ENCODE results near the gene KCNJ6.
A peak's percentile ranks its signal among the peaks of the same experiment; 100 is the strongest.
"Not testable (repeated sequence)": the region's sequence is repeated elsewhere in the genome, so short reads cannot be mapped to it uniquely, and the experiment has no call there.

KCNJ6 gene

GRCh38 chr21:37764691-37765090 lies 151.6 kb downstream of the KCNJ6 start:
- no peak for DNase-seq

DNA sequence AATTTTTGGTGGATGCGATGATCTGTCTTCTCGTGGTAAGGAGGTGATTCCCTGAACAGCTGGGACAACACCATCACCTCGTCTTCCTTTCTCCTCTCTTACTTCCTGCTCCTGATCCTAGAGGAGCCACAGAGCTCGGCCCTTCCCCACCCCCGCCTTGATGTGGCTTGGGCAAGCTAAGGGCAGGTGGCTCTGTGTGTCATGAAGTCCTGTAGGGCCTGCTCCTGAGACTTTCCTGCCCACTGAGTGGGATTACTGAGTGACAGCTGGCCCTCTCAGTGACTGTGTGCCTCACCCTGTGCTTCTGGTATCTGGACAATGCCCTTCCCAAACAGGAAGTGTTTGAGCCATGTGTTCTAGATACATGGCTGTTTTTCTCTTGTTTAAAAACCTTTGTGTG lies 153.0 kb downstream of the KCNJ6 start:
- DNase-seq: no peak

GRCh38 chr21:37762606-37763005 lies 153.7 kb downstream of the KCNJ6 start:
- no peak for DNase-seq

DNA sequence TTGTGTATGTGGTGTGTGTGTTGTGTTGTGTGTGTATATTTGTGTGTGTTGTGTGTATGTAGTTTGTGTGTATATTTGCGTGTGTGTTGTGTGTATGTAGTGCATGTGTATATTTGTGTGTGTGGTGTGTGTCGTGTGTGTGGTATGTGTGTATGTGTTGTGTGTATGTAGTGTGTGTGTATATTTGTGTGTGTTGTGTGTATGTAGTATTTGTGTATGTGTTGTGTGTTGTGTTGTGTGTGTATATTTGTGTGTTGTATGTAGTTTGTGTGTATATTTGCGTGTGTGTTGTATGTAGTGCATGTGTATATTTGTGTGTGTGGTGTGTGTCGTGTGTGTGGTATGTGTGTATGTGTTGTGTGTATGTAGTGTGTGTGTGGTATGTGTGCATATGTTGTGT lies 154.9 kb downstream of the KCNJ6 start:
- DNase-seq: not testable (repeated sequence)

DNA sequence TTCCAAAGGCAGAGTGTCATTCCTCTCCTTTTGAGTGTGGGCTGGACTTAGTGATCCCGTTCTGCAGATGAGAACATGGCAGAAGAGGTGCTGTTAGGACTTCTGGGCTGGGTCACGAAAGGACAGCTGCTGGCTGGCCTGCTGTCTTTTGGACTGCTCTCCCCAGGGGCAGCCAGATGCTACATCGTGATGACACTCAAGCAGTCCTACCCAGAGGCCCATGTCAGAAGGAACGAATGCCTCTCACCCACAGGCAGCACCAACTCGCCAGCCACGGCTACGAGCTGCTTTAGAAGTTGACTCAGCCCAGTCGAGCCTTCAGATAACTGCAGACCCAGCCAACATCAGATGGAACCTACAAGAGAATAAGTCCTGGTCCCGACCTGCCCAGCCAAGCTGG lies 156.5 kb downstream of the KCNJ6 start:
- no peak for DNase-seq

- no peak for DNase-seq
These were observed 157.3 kb downstream of the KCNJ6 start for GRCh38 chr21:37758982-37759381.

DNA sequence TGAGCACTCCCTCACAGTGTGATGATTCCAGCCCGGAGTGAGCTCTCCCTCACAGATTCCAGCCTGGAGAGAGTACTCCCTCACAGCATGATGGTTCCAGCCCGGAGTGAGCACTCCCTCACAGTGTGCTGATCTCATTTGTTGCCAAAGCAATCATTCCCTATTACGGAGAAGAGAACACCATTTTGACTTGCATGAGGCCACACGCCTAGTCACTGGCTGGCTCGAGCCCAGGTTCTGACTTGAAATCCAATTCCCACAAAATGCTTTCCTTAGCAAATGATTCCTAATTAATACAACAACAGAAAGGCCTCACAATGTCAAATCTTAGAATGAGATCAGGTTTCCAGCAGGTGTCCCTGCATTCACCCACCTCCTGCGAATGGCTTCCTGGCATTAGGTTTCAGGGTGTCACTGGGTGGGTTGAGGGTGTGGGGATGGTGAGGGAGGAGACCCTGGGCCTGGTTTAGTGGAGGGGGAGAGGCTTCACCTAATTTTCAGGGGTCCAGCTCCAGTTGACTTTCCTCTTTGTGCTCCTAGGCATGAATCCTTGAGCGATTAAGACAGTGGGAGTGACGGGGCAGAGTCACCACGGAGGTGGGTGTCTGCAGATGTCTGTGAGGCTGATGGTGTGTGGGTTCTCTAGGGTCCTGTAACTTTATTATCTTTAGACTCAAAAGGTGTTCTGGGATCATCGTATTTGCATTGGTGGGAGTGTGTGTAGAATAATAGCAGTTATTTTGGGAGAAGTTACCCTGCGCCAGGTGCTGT lies 158.5 kb downstream of the KCNJ6 start:
- DNase-seq: no peak

DNA sequence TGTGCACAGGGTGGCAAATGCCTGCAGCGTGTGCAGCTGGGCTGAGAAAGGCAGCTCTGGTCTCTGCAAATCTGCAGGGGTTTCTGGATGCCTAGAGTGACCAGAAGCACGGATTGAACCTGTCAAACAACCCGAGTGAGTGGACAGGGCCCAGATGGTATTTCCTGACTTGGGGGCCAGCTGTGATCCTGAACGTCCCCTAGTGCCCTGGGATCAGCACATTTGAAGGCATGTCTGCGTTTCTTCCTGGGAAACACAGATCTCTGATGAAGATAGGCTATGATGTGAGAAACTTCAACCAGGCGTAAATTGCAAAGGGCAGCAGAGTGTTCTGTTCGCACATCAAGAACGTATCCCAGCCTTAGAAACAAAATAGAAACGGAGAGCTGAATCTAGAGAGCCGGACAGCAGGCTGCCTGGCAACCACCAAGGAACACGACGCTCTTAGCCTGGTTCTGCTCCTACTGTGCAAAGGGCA lies 163.1 kb downstream of the KCNJ6 start:
- no peak for DNase-seq

- no peak for DNase-seq
These were observed 164.8 kb downstream of the KCNJ6 start for GRCh38 chr21:37751268-37751975.

- DNase-seq: no peak
These were observed 167.1 kb downstream of the KCNJ6 start for GRCh38 chr21:37749132-37749531.

- no peak for DNase-seq
These were observed 167.9 kb downstream of the KCNJ6 start for GRCh38 chr21:37748351-37748750.

DNA sequence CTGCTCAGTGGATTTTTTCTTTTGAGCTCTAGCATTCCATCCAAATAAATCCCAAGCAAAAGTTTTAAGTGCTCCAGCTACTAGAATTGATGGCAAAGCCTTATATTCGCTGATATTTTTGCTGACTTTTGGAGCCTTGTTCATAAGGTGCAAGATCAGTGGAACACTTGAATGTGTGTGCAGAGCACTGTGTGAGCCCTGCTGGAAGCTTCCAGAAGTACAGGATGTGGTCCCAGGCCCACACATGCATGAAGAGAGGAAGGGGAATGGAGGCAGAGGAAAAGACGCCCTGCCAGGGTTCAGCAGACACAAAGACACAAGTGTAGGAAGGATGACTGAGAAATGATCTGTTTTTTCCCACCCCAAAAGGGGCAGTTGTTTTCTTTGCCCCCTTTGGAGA lies 169.4 kb downstream of the KCNJ6 start:
- DNase-seq: no peak

- no peak for DNase-seq
These were observed 171.7 kb downstream of the KCNJ6 start for GRCh38 chr21:37744551-37744950.

GRCh38 chr21:37742532-37742931 lies 173.7 kb downstream of the KCNJ6 start:
- no peak for DNase-seq

GRCh38 chr21:37742115-37742514 lies 174.1 kb downstream of the KCNJ6 start:
- DNase-seq: no peak

DNA sequence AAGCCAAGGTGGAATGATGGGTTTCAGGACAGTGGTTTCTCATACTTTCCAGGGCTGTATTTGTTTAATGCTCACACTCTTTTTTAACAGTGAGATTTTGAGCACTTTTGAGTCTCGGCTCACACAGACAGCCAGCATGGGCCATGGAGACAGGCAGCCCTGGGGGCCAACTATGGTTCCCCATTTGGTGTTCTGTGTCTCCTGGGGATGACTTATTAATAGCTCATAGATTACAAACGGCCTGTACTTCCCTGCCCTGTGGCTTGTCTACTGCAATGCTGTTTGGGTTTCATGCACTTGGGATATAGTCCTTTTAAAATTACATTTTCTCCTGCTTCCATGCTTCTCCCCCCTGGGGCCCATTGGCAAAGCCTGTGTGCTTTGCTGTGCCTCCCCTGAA lies 178.3 kb downstream of the KCNJ6 start:
- DNase-seq: no peak

GRCh38 chr21:37737507-37737906 lies 178.8 kb downstream of the KCNJ6 start:
- DNase-seq: no peak

GRCh38 chr21:37734846-37735245 lies 181.4 kb downstream of the KCNJ6 start:
- no peak for DNase-seq

DNA sequence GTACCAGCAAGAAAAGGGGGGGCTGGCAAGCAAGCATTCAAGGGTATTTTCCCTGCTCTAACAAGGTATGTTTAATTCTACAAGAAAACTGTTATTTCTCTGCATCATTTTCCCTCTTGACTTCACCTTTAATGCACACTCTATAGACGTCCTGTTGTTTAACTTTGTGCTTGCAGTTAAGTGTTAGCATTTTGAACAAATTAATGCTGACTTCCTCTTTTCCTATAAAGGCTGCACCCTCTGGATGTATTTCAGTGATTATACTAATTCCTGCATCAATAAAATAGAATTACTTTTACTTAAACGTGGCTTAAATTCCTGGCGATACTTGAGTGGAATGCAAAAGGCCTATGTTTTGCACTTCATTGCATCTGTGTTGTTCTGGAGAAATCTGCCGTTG lies 183.3 kb downstream of the KCNJ6 start:
- DNase-seq: no peak

- no peak for DNase-seq
These were observed 192.1 kb downstream of the KCNJ6 start for GRCh38 chr21:37724201-37724600.

- DNase-seq: no peak
These were observed 198.7 kb downstream of the KCNJ6 start for GRCh38 chr21:37717534-37717933.

DNA sequence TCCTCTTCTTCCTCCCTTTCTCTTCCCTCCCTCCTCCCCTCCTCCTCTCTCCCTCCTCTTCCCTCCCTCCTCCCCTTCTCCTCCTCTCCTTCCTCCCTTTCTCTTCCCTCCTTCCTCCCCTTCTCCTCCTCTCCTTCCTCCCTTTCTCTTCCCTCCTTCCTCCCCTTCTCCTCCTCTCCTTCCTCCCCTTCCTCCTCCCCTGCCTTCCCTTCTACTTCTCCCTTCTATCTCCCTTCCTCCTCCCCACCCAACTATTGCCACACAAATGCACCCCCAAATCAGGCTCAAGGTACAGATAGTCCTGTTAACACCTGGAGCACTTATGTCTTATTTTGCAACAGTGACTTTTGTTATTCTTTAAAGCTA lies 203.7 kb downstream of the KCNJ6 start:
- not testable (repeated sequence) for DNase-seq

DNA sequence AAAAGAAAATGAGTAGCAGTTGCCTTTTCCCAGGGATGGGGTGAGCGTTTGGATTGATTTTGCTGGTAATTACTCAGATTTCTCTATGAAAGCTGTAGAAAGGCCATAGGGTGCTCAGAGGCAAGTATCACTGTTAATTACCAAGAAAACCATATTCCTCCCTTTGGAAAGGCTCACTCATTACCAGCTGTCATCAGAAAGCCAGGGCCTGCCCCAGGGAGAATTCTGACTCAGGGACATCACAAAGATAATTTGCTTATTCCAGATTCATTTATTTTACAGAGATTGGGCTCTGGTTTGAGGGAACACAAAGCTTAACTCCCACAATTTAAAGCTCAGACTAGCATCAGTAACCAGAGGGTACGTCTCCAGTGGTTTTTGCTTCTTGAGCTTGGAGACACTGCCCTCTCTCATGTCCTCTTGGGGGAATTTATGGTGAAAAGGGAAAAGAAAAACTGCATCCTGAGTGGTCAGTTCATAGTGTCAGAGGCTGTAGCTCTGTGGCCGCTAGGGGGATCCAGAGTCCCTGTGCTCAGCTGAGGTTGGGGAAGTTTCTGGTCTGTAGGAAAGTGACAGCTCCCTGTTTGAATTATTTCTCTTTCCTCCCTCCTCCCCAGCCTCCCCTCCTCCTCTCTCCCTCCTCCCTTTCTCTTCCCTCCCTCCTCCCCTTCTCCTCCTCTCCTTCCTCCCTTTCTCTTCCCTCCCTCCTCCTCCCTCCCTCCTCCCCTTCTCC lies 204.3 kb downstream of the KCNJ6 start:
- peak; percentile 26 for DNase-seq

- DNase-seq: no peak
These were observed 204.9 kb downstream of the KCNJ6 start for GRCh38 chr21:37711286-37711829.

Measured in stimulated activated CD4-positive, alpha-beta T cell treated with anti-CD3 and anti-CD28 coated beads, Interleukin-4, amount 100 ng/mL, for 24 hours (primary cell).